Lower leg skin (tissue), 3 donors: Measurements from ENCODE around the gene SMARCA5.

Source experiments
- CTCF ChIP-seq, 3 donors: fragments of 450-650 bp; IDR thresholded peaks; one replicate each; pipeline ENCODE4 v1.5.1; 2016; ENCODE audit warnings: antibody characterized with exemption in 3 of 3, mild to moderate bottlenecking in 3 of 3, moderate library complexity in 2 of 3
- POLR2A ChIP-seq, 2 donors: fragments of 450-650 bp; IDR thresholded peaks; one replicate each; pipeline ENCODE4 v1.6.1; 2016 to 2017; ENCODE audit warnings: antibody characterized with exemption in 2 of 2, mild to moderate bottlenecking in 1 of 2, moderate library complexity in 1 of 2

- no peak for TF ChIP-seq CTCF (IDR thresholded peaks at IDR 0.05)
- no peak for TF ChIP-seq POLR2A (IDR thresholded peaks at IDR 0.05)
Observed at GRCh38 chr4:143581331-143581946, 67.9 kb downstream of the SMARCA5 start.
